K562 (cell line): ENCODE results near the gene TNFSF15. TPM values are rescaled to one million over a fixed set of nuclear protein-coding genes. Genes with fewer than 3 reads are reported as not detected.

Experiments used
- ATAC-seq: fragments of 200-7000 bp; cut with Tn5 transposase; 3 replicates; pipeline ENCODE4 v1.9.1; 2020; ENCODE audit warnings: moderate library complexity
- BruUV-seq: library from RNA; stranded (reverse); fragments of 400-500 nt; replicated peaks from 2 replicates; lab custom pipeline; 2021; lab: Mats Ljungman, UMichigan
- CTCF ChIA-PET: fragments of 300-600 bp; formaldehyde crosslinking; extraction: SDS; loops from one replicate; lab custom pipeline; 2021; ENCODE audit warnings: low intra/inter-chr PET ratio; lab: Yijun Ruan, JAX
- POLR2A ChIA-PET: fragments of 300-600, 350-650 bp; sonication (Branson Sonifier 250); formaldehyde crosslinking; extraction: SDS; loops from one replicate; lab custom pipeline; 2021; ENCODE audit warnings: antibody characterized with exemption, inconsistent platforms; lab: Yijun Ruan, JAX
- DNase-seq, 4 experiments: peaks; one replicate each; pipeline versions ENCODE4 v3.0.0 to v3.0.0-alpha.2; 2011 to 2018; ENCODE audit warnings: low spot score in 3 of 4, mixed read lengths in 3 of 4; ENCODE audit errors: extremely low read depth in 1 of 4
- FAIRE-seq: peaks from 2 replicates; lab custom pipeline; 2011; peaks lifted over from hg19 to GRCh38; lab: Jason Lieb, UNC
- H2AFZ ChIP-seq: 2 replicates; pipeline ENCODE4 v1.6.0; 2011; ENCODE audit warnings: low read depth, low read length, control low read depth, inconsistent platforms
- H3K27ac ChIP-seq: fragments of 200-600 bp; 3 replicates; pipeline ENCODE4 v1.8.0; 2011; ENCODE audit warnings: low read depth, mild to moderate bottlenecking, control low read depth, inconsistent platforms, low read length, moderate library complexity, mixed read lengths; ENCODE audit errors: extremely low read depth
- H3K27me3 ChIP-seq, 2 experiments: fragments of 300-600 bp in 1 of 2; 2 replicates in 1 of 2; 3 replicates in 1 of 2; pipeline versions ENCODE4 v1.6.0 to v1.8.0; 2011; ENCODE audit warnings: inconsistent platforms in 2 of 2, low read length in 2 of 2, mild to moderate bottlenecking in 1 of 2, mixed read lengths in 1 of 2, moderate library complexity in 1 of 2; ENCODE audit not compliant: control insufficient read depth in 2 of 2, insufficient read depth in 2 of 2
- H3K36me3 ChIP-seq: fragments of 300-600 bp; 3 replicates; pipeline ENCODE4 v1.8.0; 2011; ENCODE audit warnings: mild to moderate bottlenecking, low read length, inconsistent platforms; ENCODE audit not compliant: control insufficient read depth, insufficient read depth
- H3K4me1 ChIP-seq, 2 experiments: fragments of 200-600 bp in 1 of 2; replicated peaks in 1 of 2; 2 replicates in 1 of 2; 3 replicates in 1 of 2; pipeline versions ENCODE4 v1.5.1 to v1.8.0; 2011; ENCODE audit warnings: inconsistent platforms in 2 of 2, low read length in 2 of 2, mild to moderate bottlenecking in 1 of 2, mixed read lengths in 1 of 2, moderate library complexity in 1 of 2; ENCODE audit not compliant: control insufficient read depth in 2 of 2, insufficient read depth in 2 of 2
- H3K4me2 ChIP-seq: 2 replicates; pipeline ENCODE4 v1.6.1; 2011; ENCODE audit warnings: low read length, control low read depth, inconsistent platforms, mixed read lengths; ENCODE audit not compliant: insufficient read depth
- H3K4me3 ChIP-seq: fragments of 200-600 bp; sonication (generic), shearing (Covaris generic); 2 replicates; pipeline ENCODE4 v1.5.1; 2016; ENCODE audit warnings: control low read depth, inconsistent platforms
- H3K79me2 ChIP-seq: fragments of 200-600 bp; 3 replicates; pipeline ENCODE4 v1.8.0; 2011; ENCODE audit warnings: low read length, inconsistent platforms; ENCODE audit not compliant: control insufficient read depth, insufficient read depth
- H3K9ac ChIP-seq, 2 experiments: 2 replicates each; pipeline versions ENCODE4 v1.6.0 to v1.6.1; 2011; ENCODE audit warnings: low read depth in 2 of 2, low read length in 2 of 2, control low read depth in 1 of 2, inconsistent platforms in 1 of 2, mild to moderate bottlenecking in 1 of 2, mixed read lengths in 1 of 2; ENCODE audit not compliant: insufficient read depth in 1 of 2
- H3K9me1 ChIP-seq: one replicate; pipeline ENCODE4 v1.6.0; 2011; ENCODE audit warnings: inconsistent platforms, mild to moderate bottlenecking, low read length, moderate library complexity; ENCODE audit not compliant: control insufficient read depth, insufficient read depth
- H3K9me3 ChIP-seq: replicated peaks from 2 replicates; pipeline ENCODE4 v1.5.1; 2011; ENCODE audit warnings: low read depth, low read length, inconsistent platforms; ENCODE audit not compliant: control insufficient read depth, insufficient read depth
- H4K20me1 ChIP-seq: replicated peaks from 2 replicates; pipeline ENCODE4 v1.6.1; 2011; ENCODE audit warnings: low read length, inconsistent platforms, mixed read lengths; ENCODE audit not compliant: control insufficient read depth, insufficient read depth
- CBX3 ChIP-seq, 2 experiments: IDR thresholded peaks; 1 replicate in 1 of 2; 2 replicates in 1 of 2; pipeline ENCODE4 v1.6.1; 2012; ENCODE audit warnings: inconsistent platforms in 2 of 2, low read length in 2 of 2, borderline replicate concordance in 1 of 2, control low read depth in 1 of 2
- CHAMP1 ChIP-seq: fragments of 450-650 bp; IDR thresholded peaks from 2 replicates; pipeline ENCODE4 v1.6.1; 2016; ENCODE audit warnings: mild to moderate bottlenecking
- E2F8 ChIP-seq: fragments of 450-650 bp; IDR thresholded peaks from 2 replicates; pipeline ENCODE4 v1.7.1; 2018; ENCODE audit warnings: mild to moderate bottlenecking, low read depth; ENCODE audit not compliant: partially characterized antibody
- ETS2 ChIP-seq: IDR thresholded peaks from 2 replicates; pipeline ENCODE4 v1.6.1; 2016; ENCODE audit warnings: borderline replicate concordance, missing genetic modification characterization, mild to moderate bottlenecking, moderate library complexity, missing compliant biosample characterization; ENCODE audit not compliant: poor library complexity, severe bottlenecking
- FOSL1 ChIP-seq: fragments of 200-800 bp; sonication (Bioruptor generic); conservative IDR thresholded peaks from 2 replicates; pipeline ENCODE4 v1.6.1; 2016; ENCODE audit warnings: missing genetic modification characterization, missing compliant biosample characterization
- GTF2A2 ChIP-seq: IDR thresholded peaks from 2 replicates; pipeline ENCODE4 v1.6.1; 2016; ENCODE audit warnings: mild to moderate bottlenecking, missing genetic modification characterization, missing compliant biosample characterization
- MXI1 ChIP-seq: IDR thresholded peaks from 2 replicates; pipeline ENCODE4 v1.6.1; 2011; ENCODE audit warnings: low read depth, mild to moderate bottlenecking, improper control_type of control experiment, low read length
- NR4A1 ChIP-seq, 2 experiments: fragments of 250-450 bp in 1 of 2; fragments of 450-650 bp in 1 of 2; sonication (Bioruptor Pico) in 1 of 2; IDR thresholded peaks; 2 replicates each; pipeline versions ENCODE4 v1.4.0 to v1.6.1; 2016 to 2020; ENCODE audit warnings: mild to moderate bottlenecking in 2 of 2, missing compliant biosample characterization in 1 of 2, missing genetic modification characterization in 1 of 2, moderate library complexity in 1 of 2
- PTTG1 ChIP-seq: fragments of 450-650 bp; IDR thresholded peaks from 2 replicates; pipeline ENCODE4 v1.6.1; 2016; ENCODE audit warnings: low read depth, mild to moderate bottlenecking, missing genetic modification characterization, missing compliant biosample characterization
- WHSC1 ChIP-seq: IDR thresholded peaks from one replicate; pipeline ENCODE4 v1.6.1; 2012; ENCODE audit warnings: low read length, control low read depth, inconsistent platforms
- ZFP1 ChIP-seq: fragments of 450-650 bp; formaldehyde crosslinking; IDR thresholded peaks from 2 replicates; pipeline ENCODE4 v1.4.0; 2020; ENCODE audit warnings: mild to moderate bottlenecking, mixed read lengths
- ZNF253 ChIP-seq: fragments of 250-450 bp; sonication (Bioruptor Pico); conservative IDR thresholded peaks from 2 replicates; pipeline ENCODE4 v1.6.1; 2021; ENCODE audit warnings: mild to moderate bottlenecking
- ZNF280A ChIP-seq: fragments of 450-650 bp; IDR thresholded peaks from 2 replicates; pipeline ENCODE4 v1.6.1; 2018; ENCODE audit warnings: mild to moderate bottlenecking, low read depth; ENCODE audit not compliant: partially characterized antibody
- ZNF347 ChIP-seq: fragments of 450-650 bp; formaldehyde crosslinking; IDR thresholded peaks from 2 replicates; pipeline ENCODE4 v1.4.0; 2020; ENCODE audit warnings: low read depth, mild to moderate bottlenecking, moderate library complexity
- ZSCAN29 ChIP-seq: fragments of 450-650 bp; IDR thresholded peaks from 2 replicates; pipeline ENCODE4 v1.6.1; 2017
- WGBS: fragments of 100-300 bp; shearing (Covaris generic); methylation state at CpG from one replicate; pipeline ENCODE4 v1.1.6; 2016; ENCODE audit warnings: low coverage, mixed read lengths; ENCODE audit not compliant: insufficient coverage; ENCODE audit errors: missing lambda C conversion rate; 5-methylcytosine and 5-hydroxymethylcytosine counted together
- in situ Hi-C: fragments of 300-500 bp; cut with MboI; formaldehyde crosslinking; loops from 4 replicates; pipeline ENCODE4 v1.15.0; 2018; ENCODE audit warnings: inconsistent platforms, mixed read lengths
- intact Hi-C: fragments of 100-400 bp; cut with micrococcal nuclease; formaldehyde crosslinking; loops from 2 replicates; pipeline ENCODE4 v1.14.2; 2022
- polyA plus RNA-seq, 8 experiments: library from polyadenylated mRNA; depleted of rRNA in 4 of 8; stranded (reverse) in 5 of 8; unstranded in 3 of 8; fragments of >200 nt; fragmentation: Nextera tagmentation in 2 of 8; fragmentation: Illumina TruSeq in 1 of 8; extraction: Ambion mirVana in 2 of 8; extraction: Trizol in 1 of 8; gene quantifications; 2 replicates each; pipeline versions ENCODE4 v1.2.1 to v1.2.3, GENCODE V29; 2011 to 2014; ENCODE audit warnings: inconsistent platforms in 1 of 8, missing spikeins in 1 of 8
- total RNA-seq, 7 experiments: library from RNA; depleted of rRNA in 6 of 7; stranded (reverse); fragments of >200 nt in 6 of 7; fragmentation: Illumina TruSeq in 2 of 7; extraction: Trizol in 2 of 7; gene quantifications; 2 replicates each; pipeline versions ENCODE4 v1.2.1 to v1.2.3, GENCODE V29; 2011 to 2021; ENCODE audit warnings: low replicate concordance in 1 of 7

Gene TNFSF15
- total and polyA plus RNA-seq, 9 of the 15 experiments (the other 6 are each of a cell fraction or from before 2014, with no cell fraction given), result not detected

GRCh38 chr9:114746591-114747346 lies 59.1 kb downstream of the TNFSF15 start:
- DNase-seq (no peak), FAIRE-seq (peak; percentile 26), ATAC-seq (no peak)
- Histone ChIP-seq H3K27me3 (no peaks in the 10 kb centered on the region; a peak in 1 of 5 replicates), H3K9me3 (no peaks in the 10 kb centered on the region), H2AFZ (no peak overlapping the region), H3K79me2 (no peaks in the 10 kb centered on the region), H3K27ac (no peak overlapping the region), H3K36me3 (no peaks in the 10 kb centered on the region), H3K4me1 (no peaks in the 10 kb centered on the region; a peak in 1 of 5 replicates), H3K9me1 (no peaks in the 10 kb centered on the region), H3K4me2 (no peak overlapping the region), H4K20me1 (no peaks in the 10 kb centered on the region), H3K9ac (no peak overlapping the region), H3K4me3 (no peak overlapping the region)
- BruUV-seq, result no TSS peak
- POLR2A ChIA-PET, result no interaction called here
- intact Hi-C loops, result no loop called here
- CTCF ChIA-PET, result no interaction called here
- 0% methylated on average over 2 of the region's 2 CpGs for WGBS
- in situ Hi-C loops, result loop anchor here (25.0 kb wide), 1 partner anchor 166 kb away; no protein-coding TSS in a partner anchor
- no peak for TF ChIP-seq PTTG1 (tag)
- TF ChIP-seq NR4A1 (CRISPR knock-in tag; IDR thresholded peaks at IDR 0.05), result no peak
- no peak for TF ChIP-seq NR4A1 (tag; IDR thresholded peaks at IDR 0.05)
- no peak for TF ChIP-seq ZNF347 (CRISPR knock-in tag)
- TF ChIP-seq WHSC1, result no peak
- TF ChIP-seq CBX3 (IDR thresholded peaks at IDR 0.05; ENCODE audit: borderline replicate concordance in 1 of 2, low read length in 2 of 2), result no peak
- TF ChIP-seq E2F8, result no peak
- TF ChIP-seq ZSCAN29, result no peak
- no peak for TF ChIP-seq ZNF253 (CRISPR knock-in tag)
- TF ChIP-seq GTF2A2 (tag), result no peak
- TF ChIP-seq FOSL1 (tag), result no peak
- no peak for TF ChIP-seq ETS2
- no peak for TF ChIP-seq MXI1
- no peak for TF ChIP-seq ZFP1 (CRISPR knock-in tag)
- no peak for TF ChIP-seq ZNF280A
- no peak for TF ChIP-seq CHAMP1
